ENCODE results near the gene OPN3. TPM values are rescaled to one million over a fixed set of nuclear protein-coding genes. Genes with fewer than 3 reads are reported as not detected.

The OPN3 gene
- total RNA-seq, 4 donors from 2014 or later: 0.26 to 34.9 (median 4.8) TPM

DNA sequence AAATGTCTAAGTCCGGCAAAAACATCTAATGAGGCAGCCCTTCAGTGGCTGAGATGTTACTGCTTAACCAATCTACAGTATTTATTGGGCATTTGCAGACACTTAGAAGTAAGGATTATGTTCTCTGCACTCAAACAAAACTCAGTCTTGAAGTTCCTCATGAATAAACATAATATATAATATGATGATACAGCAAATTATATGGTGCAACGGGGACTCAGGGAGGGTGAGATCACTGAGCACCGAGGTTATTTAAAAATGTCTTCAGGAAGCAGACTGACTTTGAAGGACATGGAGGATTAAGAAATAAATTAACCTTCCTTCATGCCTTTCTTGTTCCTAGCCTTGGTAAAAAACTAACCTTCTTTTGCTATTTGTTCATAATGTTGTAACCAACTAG, 39.8 kb upstream of the OPN3 start:
- Histone ChIP-seq H3K27me3 (no peaks in the 10 kb centered on the region), H3K4me3 (no peak overlapping the region), H3K36me3 (no peaks in the 10 kb centered on the region), H3K9me3 (no peaks in the 10 kb centered on the region), H3K27ac (no peak overlapping the region), H3K4me1 (no peaks in the 10 kb centered on the region)
- intact Hi-C loops (cut with DNase I; ENCODE audit: low total_unique reads): no loop called here
- DNase-seq: no peak
- TF ChIP-seq CTCF (IDR thresholded peaks at IDR 0.05): no peak
- TF ChIP-seq POLR2A (IDR thresholded peaks at IDR 0.05): no peak

DNA sequence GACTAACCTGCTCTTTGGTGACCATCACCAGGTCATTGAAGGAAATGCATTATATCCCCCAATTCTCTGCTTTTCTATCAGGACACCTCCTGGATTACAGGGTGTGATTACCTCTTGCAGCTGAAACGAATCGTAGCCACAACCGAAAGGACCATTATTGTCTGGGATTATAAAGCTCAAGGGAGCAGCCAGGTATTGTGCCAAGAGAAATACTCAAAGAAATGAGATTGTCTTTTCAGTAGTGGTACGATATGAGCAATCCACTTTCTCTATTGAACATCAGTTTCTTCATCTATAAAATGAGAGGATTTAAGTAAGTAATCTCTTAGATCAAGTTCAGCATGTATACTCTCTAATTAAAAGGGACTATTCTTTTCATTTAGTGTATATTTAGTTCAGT, 39.2 kb upstream of the OPN3 start:
- no peak for TF ChIP-seq POLR2A (IDR thresholded peaks at IDR 0.05)
- no peak for TF ChIP-seq CTCF (IDR thresholded peaks at IDR 0.05)
- Histone ChIP-seq H3K9me3 (no peaks in the 10 kb centered on the region), H3K4me3 (no peak overlapping the region), H3K27me3 (no peaks in the 10 kb centered on the region), H3K27ac (no peak overlapping the region), H3K36me3 (no peaks in the 10 kb centered on the region), H3K4me1 (no peaks in the 10 kb centered on the region)
- no peak for DNase-seq
- intact Hi-C loops (cut with DNase I; ENCODE audit: low total_unique reads): no loop called here

DNA sequence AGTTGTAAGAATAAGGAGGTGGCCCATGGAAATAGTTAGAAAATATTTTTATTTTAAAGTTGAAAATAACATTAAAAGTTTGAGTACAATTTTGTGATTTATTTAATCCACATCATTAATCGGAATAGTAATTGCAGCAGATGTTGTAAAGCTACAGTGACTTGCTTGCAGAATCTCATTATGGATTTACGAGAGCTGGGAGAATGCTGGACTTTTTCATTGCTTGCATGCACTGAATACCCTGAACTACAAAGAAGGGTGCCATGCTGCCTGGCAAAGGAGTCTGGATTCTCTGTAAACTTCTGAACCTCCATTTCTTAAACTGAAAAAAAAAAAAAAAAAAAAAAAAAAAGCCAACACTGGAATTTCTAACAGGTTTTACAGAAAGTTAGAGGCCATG, 38.4 kb upstream of the OPN3 start:
- no peak overlapping the region for H3K27ac ChIP-seq
- no peak overlapping the region for H3K4me3 ChIP-seq
- no peaks in the 10 kb centered on the region for H3K4me1 ChIP-seq
- H3K9me3 ChIP-seq: no peaks in the 10 kb centered on the region
- no peaks in the 10 kb centered on the region for H3K36me3 ChIP-seq
- TF ChIP-seq CTCF (IDR thresholded peaks at IDR 0.05) (no peak), POLR2A (IDR thresholded peaks at IDR 0.05) (no peak)
- H3K27me3 ChIP-seq: no peaks in the 10 kb centered on the region
- no peak for DNase-seq
- intact Hi-C loops (cut with DNase I; ENCODE audit: low total_unique reads): no loop called here

GRCh38 chr1:241677201-241677600, 37.0 kb upstream of the OPN3 start:
- Histone ChIP-seq H3K36me3 (no peaks in the 10 kb centered on the region), H3K4me3 (no peak overlapping the region), H3K9me3 (no peaks in the 10 kb centered on the region), H3K27ac (no peak overlapping the region), H3K4me1 (no peaks in the 10 kb centered on the region), H3K27me3 (no peaks in the 10 kb centered on the region)
- intact Hi-C loops (cut with DNase I; ENCODE audit: low total_unique reads): no loop called here
- no peak for DNase-seq
- TF ChIP-seq POLR2A (IDR thresholded peaks at IDR 0.05): no peak
- TF ChIP-seq CTCF (IDR thresholded peaks at IDR 0.05): no peak

- TF ChIP-seq POLR2A (IDR thresholded peaks at IDR 0.05) (no peak), CTCF (IDR thresholded peaks at IDR 0.05) (no peak)
- intact Hi-C loops (cut with DNase I; ENCODE audit: low total_unique reads): loop anchor here (2.0 kb wide), 1 partner anchor 29 kb away; no protein-coding TSS in a partner anchor
- Histone ChIP-seq H3K36me3 (no peaks in the 10 kb centered on the region), H3K9me3 (no peaks in the 10 kb centered on the region), H3K27me3 (no peaks in the 10 kb centered on the region), H3K27ac (no peak overlapping the region), H3K4me1 (no peaks in the 10 kb centered on the region), H3K4me3 (no peak overlapping the region)
- no peak for DNase-seq
Measured at GRCh38 chr1:241675983-241676382, 35.8 kb upstream of the OPN3 start.

Data from uterus (tissue), 4 donors.